Right hindlimb (tissue), 1 donor: ENCODE results near the gene WDFY3.

Experiments used
- DNase-seq: peaks from one replicate; pipeline ENCODE4 v3.0.0-alpha.2; 2018

WDFY3 gene

DNA sequence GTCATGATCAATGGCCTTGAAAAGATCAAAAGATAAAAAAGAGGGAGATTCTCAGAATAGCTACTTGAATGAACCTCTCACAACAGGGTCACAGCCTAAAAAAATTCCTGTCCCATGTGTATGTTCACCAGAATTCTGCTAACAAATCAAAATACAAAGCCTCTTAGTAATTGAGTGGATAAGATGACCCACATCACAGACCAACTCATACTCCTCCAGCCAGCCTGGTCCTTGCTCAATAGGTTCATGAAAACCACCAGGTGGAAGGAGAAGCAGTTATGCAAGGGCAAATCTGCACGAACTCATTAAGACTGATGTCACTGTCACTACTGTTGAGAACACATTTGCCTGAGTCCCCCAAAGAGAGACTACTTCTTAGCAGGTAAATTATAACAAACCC is 21.5 kb downstream of the WDFY3 start:
- DNase-seq, result no peak

DNA sequence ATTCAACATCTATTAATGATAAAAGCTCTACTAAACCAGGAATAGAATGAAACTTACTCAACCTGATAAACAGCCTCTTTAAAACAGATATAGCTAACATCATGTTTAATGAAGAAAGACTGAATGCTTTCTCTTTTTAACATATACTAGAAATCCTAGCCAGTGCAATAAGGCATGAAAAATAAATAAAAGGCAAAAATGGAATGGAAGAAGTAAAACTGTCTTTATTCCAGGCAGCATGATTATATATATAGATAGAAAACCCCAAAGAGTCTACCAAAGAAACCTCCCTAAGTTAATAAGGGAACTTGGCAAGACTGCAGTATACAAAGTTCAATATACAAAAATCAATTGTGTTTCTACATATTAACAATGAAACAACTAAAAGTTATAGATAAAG is 25.5 kb downstream of the WDFY3 start:
- DNase-seq, result no peak

DNA sequence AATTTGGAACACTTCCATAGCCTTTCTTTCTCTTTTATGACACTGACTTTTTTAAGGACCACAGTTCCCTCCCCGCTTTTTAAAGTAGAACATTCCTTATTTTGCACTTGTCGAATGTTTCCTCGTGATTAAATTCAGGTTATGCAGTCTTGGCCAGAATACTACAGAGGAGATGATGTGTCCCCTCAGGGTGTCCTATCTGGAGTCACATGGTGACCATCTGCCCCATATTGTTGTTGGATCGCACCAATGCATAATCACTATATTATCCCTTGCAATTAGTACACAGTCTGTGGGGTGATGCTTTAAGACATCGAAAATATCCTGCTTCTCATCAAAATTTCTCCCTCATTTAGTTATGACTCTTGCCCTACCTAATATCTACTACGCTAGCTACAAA is 27.4 kb downstream of the WDFY3 start:
- no peak for DNase-seq

DNA sequence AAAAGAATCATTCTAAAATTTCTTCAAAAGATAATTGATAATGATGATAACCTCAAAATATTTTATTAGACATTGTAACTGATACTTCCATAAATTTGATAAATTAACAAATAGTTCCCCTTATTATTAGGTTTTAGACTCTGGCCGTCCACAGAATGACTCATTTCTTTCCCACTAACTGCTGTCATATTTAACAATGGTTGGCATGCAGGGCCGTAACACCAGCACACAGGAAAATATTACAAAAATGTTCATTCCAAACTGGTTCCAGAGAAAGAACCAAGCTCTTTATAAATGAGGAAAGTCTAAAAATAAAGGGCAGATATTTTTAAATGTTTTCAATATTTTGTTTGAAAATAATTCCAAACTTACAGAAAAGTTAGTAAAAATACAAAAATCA is 28.2 kb downstream of the WDFY3 start:
- peak; percentile 28 for DNase-seq

DNA sequence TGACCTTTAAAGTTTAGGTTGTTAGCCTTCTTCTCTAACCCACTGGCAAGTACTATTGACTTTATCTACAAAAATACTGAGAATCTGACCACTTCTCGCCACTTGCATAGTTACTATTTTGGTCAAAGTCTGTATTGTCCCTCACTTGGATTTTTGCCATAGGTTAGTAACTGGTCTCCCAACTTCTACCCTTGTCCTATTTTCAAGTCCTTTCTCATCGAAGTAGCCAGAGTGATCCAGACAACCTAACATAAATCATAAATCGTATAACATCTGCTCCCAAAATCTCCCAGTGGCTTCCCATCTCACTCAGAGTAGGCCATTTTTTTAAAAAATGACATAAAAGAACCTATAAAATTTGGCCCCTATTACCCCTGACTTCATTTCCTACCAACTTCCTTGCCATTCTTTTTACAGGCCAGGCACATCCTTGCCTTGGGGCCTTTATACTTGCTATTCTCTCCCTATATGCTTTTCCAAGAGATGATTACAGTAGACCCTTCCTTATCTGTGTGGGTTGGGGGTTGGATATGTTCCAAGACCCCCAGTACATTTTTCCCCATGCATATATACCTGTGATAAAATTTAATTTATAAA is 29.0 kb downstream of the WDFY3 start:
- DNase-seq, result no peak

DNA sequence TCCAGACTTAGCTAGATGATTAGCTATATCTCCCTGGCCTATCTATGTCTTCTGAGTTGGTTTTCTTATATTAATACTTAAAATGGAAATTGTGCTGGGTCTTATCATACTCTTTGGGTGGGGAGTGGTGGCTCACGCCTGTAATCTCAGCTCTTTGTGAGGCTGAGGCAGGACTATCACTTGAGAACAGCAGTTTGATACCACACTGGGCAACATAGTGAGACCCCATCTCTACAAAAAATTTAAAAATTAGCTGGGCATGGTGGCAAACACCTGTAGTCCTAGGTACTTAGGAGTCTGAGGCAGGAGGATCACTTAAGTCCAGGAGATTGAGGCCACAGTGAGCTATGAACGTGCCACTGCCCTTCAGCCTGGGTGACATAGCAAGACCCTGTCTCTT is 30.4 kb downstream of the WDFY3 start:
- DNase-seq, result no peak

DNA sequence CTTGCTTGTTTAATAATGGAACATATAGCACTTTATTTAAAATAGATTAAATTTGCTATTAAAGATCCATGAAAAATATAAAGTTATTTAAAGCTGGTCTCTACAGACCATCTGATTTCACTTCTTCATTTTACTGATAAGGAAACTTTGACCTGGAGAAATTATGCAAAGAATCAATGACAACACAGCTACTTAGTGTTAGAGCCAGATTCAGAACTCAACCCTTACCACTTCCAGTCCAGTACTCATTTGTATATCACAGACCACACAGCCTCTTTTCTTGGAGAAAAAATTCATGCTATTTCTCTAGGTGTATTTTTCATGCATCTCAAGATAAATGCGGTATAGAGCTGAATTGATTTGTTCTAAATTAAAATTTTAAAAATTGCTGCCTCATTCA is 34.0 kb downstream of the WDFY3 start:
- DNase-seq, result no peak

DNA sequence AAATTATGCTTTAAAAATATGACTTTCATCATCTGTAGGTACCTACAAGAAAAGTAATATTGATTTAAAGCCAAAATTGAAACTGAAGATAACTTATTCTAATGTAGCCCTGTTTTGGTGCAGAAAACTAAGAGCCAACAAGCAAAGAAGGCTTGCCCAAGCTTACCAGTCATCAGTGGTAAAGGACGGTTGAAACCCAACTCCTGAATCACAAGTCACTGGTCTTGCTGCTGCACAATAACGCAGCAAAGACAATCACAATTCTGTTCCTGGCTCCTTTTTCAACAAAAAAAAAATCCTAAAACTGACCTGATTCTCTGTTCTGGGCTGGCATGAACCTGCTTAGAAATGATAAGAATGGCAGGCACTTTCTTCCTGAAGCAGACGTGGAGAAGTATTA is 34.5 kb downstream of the WDFY3 start:
- DNase-seq, result no peak

DNA sequence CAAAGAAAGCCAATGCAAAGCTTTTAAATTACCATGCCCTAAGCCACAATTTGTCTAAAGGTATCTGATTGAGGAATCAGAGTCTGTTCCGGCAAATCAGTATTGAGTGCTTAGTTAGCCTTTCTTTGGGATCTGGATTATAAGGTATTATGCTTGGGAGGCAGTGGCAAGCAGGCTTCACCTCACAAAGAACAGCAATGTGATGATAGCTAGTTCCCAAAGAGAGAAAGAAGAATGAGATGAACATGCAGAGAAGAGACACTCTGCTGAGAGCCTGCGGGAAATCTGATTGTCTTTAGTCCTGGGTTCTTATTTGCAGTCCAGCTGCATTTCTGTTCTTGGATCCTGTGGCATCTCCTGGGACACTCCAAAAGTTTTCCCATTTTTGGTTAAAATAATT is 35.2 kb downstream of the WDFY3 start:
- DNase-seq, result no peak

DNA sequence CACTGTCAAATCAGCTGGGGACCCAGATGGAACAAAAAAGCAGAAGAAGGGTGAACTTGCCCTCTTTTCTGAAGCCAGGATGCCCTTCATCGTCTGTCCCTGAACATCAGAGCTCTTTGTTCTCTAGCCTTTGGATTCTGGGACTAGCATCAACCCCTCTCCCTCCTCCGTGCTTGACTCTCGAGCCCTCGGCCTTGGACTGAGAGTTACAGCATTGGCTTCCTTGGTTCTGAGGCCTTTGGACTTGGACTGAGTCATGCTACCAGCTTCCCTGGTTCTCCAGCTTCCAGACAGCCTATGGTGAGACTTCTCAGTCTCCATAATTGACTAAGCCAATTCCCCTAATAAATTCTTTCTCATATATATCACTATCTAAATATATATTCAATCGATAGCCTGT is 38.4 kb downstream of the WDFY3 start:
- no peak for DNase-seq

DNA sequence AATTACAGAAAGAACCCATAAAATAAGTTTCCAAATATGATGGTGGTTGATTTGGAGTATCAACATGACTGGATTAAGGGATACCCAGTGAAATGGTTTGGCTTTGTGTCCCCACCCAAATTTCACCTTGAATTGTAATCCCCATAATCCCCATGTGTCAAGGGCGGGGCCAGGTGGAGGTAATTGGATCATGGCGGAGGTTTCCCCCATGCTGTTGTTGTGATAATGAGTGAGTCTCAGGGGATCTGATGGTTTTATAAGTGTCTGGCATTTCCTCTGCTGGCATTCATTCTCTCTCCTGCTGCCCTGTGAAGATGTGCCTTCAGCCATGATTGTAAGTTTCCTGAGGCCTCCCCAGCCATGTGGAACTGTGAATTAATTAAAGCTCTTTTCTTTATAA is 39.1 kb downstream of the WDFY3 start:
- no peak for DNase-seq

DNA sequence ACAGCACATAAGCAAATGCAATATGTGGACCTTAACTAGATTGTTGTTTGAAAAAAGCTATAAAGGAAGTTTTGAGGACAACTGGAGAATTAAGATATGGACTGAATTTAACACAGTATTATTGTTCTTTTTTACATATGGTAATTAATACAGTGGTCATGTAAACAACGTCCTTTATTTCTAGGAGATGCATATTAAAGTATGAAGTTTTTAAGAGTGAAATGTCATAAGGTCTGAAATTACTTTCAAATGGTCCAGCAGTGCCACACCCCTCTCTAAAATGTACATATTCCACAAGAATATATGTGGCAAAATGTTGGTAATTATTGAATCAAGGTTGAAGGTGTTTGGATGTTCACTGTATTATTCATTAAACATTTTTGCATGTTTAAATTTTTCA is 40.9 kb downstream of the WDFY3 start:
- no peak for DNase-seq

DNA sequence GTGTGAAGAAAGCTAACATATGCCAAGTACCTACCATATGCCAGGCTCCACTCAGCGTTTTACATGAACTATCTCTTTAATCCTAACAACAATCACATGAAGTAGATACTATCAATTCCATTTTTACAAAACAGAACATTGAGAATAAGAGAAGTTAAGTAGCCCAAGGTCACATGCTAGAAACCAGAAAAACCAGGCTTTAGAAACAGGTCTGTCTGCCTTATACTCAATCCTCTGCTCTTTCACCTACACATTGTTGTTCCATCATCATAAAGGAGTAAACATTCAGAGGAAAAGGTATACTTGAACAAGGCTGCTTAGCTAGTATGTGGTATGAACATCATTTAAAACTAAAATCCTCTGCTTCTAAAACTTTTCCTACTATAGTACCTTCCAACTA is 42.1 kb downstream of the WDFY3 start:
- no peak for DNase-seq

DNA sequence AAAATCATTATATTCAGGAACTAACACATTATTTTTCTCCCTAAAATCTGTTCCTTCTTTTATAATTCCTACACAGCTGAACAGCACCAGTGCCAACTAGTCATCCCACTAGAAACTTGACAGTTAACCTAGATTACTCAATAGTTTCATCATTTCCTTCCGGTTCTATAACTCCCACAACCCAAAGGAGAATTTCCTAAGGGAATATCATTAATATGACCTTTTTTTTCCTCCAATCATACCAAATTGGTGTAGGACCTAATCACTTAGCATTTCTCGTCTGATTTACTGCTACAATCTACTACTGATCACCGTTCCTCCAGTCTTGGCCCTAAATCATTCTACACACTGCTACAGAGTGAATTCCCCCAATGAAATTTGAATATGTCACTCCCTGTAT is 45.9 kb downstream of the WDFY3 start:
- DNase-seq, result no peak

DNA sequence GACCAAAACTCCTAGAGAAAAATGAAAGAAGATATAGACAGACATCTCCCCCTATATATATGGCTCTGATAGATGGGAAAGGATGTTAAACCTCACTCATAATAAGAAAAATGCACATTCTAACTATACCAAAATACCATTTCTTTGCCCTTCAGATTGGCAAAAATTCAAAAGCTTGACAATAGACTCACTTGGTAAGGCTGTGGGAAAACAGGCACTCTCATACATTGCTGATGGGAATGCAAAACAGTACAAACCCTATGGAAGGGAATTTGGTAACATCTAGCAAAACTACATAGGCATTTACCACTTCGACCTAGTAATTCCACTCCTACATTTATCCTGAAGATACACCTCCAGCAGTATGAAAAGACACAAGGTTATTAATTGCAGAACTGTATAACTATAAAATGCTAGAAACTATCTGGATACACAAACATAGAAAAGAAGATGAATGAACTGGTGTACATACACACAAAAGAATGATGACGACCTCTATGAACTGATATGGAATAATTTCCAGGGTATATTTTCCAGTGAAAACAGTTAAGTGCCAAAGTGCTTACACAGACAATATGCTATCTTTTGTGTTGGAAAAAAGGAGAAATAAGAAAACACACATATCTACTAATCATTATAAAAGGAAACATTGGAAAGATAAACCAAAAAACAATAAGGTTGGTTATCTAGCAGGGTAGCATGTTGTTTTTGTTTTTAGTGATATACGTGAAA is 48.5 kb downstream of the WDFY3 start:
- no peak for DNase-seq

DNA sequence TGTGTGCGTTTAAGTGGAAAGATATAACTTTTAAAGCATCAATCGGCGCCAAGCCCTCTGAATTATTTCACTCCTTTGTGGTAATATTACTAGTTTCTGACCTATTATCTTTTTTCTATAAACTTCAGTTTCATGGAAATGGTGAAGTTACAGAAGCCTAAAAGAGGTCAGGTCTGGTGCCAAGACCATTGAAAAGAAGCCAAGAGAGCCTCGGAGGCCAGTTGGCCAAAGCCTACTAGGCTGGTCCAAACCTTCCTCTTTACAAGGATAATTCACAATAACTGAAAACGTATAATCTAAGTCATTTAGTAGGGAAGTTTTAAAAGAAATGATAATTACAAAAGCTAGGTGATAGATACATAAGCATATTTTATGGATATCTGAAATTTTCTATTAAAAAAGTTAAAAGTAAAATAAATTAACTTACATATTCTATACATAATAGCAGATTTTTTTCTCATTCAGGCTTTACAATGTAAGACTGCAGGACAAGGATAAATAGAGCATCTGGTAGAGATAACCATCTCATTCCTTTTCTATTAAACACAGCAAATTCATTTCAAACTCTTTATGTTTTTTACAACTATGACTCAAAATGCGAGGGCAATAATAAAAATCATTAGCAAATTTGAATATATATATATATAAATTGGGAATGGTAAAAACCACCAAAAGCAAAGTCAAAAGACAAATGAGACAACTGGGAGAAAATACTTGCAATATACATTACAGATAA is 49.2 kb downstream of the WDFY3 start:
- no peak for DNase-seq

DNA sequence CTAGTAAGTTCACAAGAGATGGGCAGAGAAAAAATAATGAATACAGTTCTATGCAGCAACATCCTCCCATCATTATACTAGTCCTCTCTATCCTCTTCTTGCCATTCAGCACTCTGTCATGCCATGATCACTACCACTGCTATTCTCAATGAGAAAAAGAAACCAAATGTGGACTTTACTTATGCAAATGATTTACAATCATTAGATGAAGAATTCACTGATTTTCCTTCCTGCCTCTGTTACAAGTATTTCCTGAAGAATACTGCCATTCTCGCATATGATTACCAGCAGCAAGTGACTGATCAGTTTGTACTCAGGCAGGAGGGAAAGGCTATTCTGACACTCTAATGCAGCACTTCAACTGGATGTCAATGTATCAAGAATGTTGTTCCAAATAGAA is 50.3 kb downstream of the WDFY3 start:
- no peak for DNase-seq

DNA sequence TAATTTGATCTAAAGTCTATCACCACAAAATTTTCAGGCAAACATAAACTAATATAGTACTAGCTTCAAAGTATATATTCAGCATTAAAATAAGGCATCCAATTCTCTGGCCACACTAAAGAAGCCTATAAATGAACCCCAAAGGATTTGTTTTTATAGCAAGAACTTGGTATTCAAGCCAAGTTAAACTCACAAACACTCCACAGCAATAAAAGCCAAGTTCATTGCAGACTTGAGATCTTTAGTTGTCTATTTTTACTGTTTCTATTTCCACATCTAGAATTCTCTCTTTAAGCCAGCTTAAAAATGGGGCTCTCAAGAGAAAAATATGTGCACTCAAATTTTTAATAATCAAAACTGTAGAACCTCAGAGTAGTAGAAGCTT is 51.1 kb downstream of the WDFY3 start:
- no peak for DNase-seq

DNA sequence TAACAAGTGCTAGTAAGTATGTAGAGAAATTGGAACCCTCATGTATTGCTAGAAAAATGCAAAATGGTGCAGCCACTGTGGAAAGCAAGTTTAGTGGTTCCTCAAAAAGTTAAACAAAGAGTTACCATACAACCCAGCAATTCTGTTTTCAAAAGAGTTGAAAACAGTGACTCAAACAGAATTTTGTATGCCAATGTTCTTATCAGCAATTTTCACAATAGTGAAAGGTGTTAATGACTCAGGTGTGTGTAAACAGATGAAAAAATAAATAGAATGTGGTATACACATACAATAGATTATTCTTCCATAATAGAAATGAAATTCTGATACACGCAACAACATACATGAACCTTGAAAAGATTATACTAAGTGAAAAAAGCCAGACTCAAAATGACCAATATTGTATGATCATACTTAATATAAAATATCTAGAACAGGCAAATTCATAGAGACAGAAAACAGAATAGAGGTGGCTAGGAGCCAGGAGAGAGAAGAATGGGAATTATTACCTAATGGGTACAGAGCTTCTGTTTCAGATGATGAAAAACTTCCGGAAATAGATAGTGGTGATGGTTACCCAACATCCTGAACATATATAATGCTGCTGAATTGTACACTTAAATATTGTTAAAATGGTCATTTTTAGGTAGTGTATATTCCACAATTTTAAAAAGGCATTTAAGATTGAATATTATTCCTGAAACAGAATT is 51.6 kb downstream of the WDFY3 start:
- no peak for DNase-seq

DNA sequence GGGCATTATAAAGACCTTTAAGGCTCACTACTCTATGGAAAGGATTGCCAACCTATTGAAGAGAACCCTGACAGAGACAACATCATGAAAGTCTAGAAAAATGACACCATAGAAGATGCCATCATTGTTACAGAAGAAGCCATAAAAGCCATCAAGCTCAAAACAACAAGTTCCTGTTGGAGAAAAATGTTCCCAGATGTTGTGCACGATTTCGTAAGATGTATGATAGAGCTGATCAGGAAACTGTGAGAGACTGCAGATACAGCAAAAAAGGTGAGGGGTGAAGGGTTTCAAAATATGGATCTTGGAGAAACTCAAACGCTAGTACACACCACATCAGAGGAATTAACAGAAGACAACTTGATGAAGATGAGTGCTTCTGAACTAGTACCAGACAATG is 53.3 kb downstream of the WDFY3 start:
- DNase-seq, result no peak

DNA sequence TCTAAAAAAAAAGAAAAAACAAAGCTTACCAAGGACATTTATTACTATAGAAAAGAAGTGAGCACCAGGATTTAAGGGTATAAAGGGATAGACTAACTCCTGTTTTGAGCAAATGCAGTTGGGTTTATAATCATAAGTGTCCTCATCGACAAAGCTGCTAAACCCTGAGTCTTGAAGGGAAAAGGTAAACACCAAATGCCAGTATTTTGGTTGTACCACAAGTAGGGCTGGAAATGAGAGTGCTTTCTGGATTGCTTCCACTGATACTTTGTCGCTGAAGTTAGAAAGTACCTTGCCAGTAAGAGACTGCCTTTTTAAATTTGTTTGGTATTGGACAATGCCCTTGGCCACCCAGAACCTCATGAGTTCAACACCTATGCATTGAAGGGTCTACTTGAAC is 53.7 kb downstream of the WDFY3 start:
- DNase-seq, result no peak

DNA sequence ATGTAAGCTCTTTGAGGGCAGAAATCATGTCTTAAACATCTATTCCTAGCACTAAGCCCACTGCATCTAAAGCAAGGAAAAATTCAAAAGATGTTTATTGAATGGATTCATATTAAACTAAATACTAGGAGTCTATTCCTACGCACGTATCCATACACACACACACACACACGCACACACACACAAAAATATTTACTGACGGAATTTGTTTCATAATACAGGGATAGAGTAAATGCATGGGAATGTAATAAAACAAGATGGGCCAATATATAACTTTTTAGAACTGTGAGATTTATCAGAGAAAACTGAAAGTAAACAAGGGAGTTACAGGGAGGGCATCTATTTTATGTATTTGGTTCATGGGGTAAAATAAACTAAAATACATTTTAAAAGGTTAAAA is 57.6 kb downstream of the WDFY3 start:
- no peak for DNase-seq

DNA sequence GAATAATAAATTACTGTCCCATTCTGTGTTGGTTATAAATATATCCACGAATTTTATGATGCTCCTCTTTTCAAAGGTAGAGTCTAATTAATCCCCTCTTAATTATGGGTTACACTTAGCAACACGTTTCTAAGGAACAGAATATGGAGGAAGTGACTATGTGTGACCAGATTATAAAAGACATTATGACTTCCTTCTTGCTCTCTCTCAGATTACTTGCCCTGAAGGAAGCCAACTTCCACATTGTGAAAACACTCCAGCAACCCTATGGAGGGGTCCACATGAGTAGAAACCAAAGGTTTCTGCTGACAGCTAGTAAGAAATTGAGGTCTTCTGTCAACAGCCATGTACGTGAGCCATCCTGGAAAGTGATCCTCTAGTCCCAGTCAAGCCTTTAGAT is 59.3 kb downstream of the WDFY3 start:
- DNase-seq, result no peak

DNA sequence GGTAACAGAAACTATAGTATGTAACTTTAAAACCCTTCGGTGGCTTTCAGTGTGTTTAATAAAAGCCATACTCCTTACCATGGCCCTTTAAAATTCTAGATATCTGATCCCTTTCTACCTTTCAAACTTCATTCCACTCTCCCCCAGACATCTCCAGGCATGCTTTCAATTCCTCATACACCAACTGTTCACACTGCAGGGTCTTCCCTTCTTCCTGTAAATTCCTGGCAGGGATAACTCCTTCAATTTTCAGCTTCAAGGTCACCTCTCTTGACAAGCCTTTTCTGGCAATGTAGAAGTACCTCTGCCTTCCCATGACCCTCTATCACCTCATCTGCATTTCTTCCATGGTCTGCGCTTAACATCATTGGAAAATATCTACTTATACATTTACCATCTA is 60.8 kb downstream of the WDFY3 start:
- no peak for DNase-seq
